Activated CD8-positive, alpha-beta T cell treated with anti-CD3 and anti-CD28 coated beads for 36 hours (primary cell): Measurements from ENCODE around the gene ILF3. TPM values are rescaled to one million over a fixed set of nuclear protein-coding genes. Genes with fewer than 3 reads are reported as not detected.
A peak's percentile ranks its signal among the peaks of the same experiment; 100 is the strongest.

Experiments
- ATAC-seq: fragments of 200-7000 bp; cut with Tn5 transposase; one replicate; pipeline ENCODE4 v1.10.0; 2021; ENCODE audit warnings: mild to moderate bottlenecking, moderate library complexity
- CTCF ChIA-PET: fragments of 350-600 bp; sonication (Branson Sonifier 250); formaldehyde crosslinking; loops from one replicate; lab custom pipeline; 2021; ENCODE audit warnings: antibody characterized with exemption; lab: Charles Lee
- POLR2A ChIA-PET: fragments of 350-600 bp; sonication (Branson Sonifier 250); formaldehyde crosslinking; loops from one replicate; lab custom pipeline; 2021; ENCODE audit warnings: antibody characterized with exemption; lab: Charles Lee
- DNase-seq: peaks from one replicate; pipeline ENCODE4 v3.0.0-alpha.2; 2020
- H3K27ac Mint-ChIP-seq: one replicate; pipeline ENCODE4 v1.8.0; 2021; ENCODE audit warnings: mild to moderate bottlenecking, mixed read lengths
- H3K27me3 Mint-ChIP-seq: one replicate; pipeline ENCODE4 v1.8.0; 2021; ENCODE audit warnings: mixed read lengths
- H3K36me3 Mint-ChIP-seq: one replicate; pipeline ENCODE4 v1.8.0; 2021; ENCODE audit warnings: low read depth, mixed read lengths
- H3K4me1 Mint-ChIP-seq: one replicate; pipeline ENCODE4 v1.8.0; 2021; ENCODE audit warnings: low read depth, mixed read lengths
- H3K4me3 Mint-ChIP-seq: one replicate; pipeline ENCODE4 v1.8.0; 2021; ENCODE audit warnings: mild to moderate bottlenecking, moderate library complexity, mixed read lengths
- H3K9me3 Mint-ChIP-seq: one replicate; pipeline ENCODE4 v1.8.0; 2021; ENCODE audit warnings: mixed read lengths
- intact Hi-C: fragments of 100-400 bp; cut with micrococcal nuclease; formaldehyde crosslinking; loops from one replicate; pipeline ENCODE4 v1.10.0; 2022
- total RNA-seq, 2 experiments: library from RNA; stranded (reverse); gene quantifications; one replicate each; pipeline ENCODE4 v1.2.3, GENCODE V29; 2021
- TF ChIP-seq, protein P1 (sequence below): fragments of 200-600 bp; IDR thresholded peaks from one replicate; pipeline ENCODE4 v1.8.0; 2022; ENCODE audit warnings: antibody characterized with exemption, mild to moderate bottlenecking

The ILF3 gene
- total RNA-seq: 100 to 1,000 TPM; 435 to 450 TPM

DNA sequence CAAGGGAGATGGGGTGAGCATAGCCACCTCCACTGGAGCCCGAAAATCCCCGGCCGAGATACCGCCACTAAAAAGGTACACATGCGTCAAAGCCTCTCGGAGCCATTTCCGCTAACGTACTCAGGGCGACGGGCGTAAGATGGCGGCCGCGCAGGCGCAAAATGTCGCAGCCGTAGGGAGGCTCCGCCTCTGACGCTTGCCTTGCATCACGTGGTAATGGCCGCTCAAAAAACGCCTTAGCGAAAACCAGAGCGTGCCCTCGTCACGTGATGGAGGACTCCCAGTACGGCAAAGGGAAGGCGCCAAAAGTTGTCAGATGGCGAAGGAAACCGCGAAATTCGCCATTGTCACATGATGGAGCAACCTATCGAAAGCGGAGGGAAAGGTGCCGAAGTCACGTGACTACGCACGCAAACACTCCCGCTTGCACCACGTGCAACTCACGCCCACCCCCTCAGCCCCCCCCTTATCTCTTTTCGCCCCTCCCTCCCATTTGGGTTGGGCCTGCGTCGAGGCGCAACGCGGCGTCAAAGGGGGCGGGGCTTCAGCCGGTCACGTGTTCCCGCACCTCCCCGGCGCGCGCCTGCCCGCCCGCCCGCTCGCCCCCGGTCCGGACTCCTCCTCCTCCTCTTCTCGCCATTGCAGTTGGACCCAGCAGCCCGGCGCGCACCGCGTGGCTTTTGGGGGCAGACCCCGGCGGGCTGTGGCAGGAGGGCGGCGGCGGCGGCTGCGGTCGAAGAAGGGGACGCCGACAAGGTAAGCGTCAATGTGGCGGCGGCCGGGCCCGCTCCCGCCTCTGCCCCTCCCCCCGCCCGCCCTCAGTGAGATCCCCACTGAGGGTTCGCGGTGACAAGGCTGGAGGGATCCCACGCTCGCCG, at the start of gene ILF3:
TSS of gene ILF3 (plus strand) at position 615 of the 878 bp plus-strand sequence. CDS start 16,260 bp downstream, outside the sequence.
- POLR2A ChIA-PET: interaction anchor here (1.0 to 2.2 kb wide), 11 partner anchors 8 to 118 kb away, joined by 3 to 10 read pairs (median 6); no protein-coding TSS in a partner anchor
- TF ChIP-seq, protein P1, sequence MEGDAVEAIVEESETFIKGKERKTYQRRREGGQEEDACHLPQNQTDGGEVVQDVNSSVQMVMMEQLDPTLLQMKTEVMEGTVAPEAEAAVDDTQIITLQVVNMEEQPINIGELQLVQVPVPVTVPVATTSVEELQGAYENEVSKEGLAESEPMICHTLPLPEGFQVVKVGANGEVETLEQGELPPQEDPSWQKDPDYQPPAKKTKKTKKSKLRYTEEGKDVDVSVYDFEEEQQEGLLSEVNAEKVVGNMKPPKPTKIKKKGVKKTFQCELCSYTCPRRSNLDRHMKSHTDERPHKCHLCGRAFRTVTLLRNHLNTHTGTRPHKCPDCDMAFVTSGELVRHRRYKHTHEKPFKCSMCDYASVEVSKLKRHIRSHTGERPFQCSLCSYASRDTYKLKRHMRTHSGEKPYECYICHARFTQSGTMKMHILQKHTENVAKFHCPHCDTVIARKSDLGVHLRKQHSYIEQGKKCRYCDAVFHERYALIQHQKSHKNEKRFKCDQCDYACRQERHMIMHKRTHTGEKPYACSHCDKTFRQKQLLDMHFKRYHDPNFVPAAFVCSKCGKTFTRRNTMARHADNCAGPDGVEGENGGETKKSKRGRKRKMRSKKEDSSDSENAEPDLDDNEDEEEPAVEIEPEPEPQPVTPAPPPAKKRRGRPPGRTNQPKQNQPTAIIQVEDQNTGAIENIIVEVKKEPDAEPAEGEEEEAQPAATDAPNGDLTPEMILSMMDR: no peak
- peaks cover 29% of the 10 kb centered on the region for H3K4me1 Mint-ChIP-seq
- CTCF ChIA-PET: interaction anchor here (2.0 to 14.8 kb wide), 3 partner anchors 10 to 72 kb away, joined by 6 to 409 read pairs (median 13); no protein-coding TSS in a partner anchor
- intact Hi-C loops: loop anchor here (5.0 kb wide), 1 partner anchor 43 kb away; no protein-coding TSS in a partner anchor
- DNase-seq: peak; percentile 100
- H3K9me3 Mint-ChIP-seq: no peaks in the 10 kb centered on the region
- peak within 1 kb of the TSS; percentile 87 for H3K4me3 Mint-ChIP-seq
- H3K27me3 Mint-ChIP-seq: peaks cover 1% of the 10 kb centered on the region
- peak within 1 kb of the TSS; percentile 98 for H3K27ac Mint-ChIP-seq
- peaks cover 49% of the 10 kb centered on the region for H3K36me3 Mint-ChIP-seq
- ATAC-seq: peak; percentile 84

DNA sequence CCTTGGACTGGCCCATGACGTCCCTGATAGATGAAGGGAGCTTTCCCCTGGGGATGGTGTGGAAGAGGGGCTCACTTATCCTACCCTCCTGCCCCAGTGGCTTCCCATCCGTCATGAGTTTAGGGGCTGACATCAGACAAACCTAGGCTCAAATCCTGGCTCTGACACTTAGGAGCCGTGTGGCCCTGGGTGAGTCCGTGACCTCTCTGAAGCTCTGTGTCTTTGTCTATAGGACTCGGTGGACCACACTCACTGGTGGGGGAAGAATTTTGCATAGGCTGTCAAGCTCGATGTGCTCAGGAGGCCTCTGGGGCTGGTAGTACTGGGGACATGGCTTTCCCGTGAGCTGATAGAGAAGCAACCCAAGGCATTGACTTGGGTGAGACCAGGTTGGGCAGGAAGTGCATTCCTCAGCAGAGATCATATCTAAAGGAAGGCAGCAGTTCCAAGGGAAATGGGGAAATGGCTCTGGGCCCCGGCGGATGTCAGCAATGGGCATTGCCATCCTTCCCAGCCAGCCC, 49.6 kb upstream of the ILF3 start:
- intact Hi-C loops: loop anchor here (5.0 kb wide), 1 partner anchor 38 kb away; no protein-coding TSS in a partner anchor
- POLR2A ChIA-PET: interaction anchor here (0.8 to 4.8 kb wide), 19 partner anchors 10 to 234 kb away, joined by 3 to 25 read pairs (median 4); partner anchors contain the start of genes CDKN2D and SLC44A2
- no peaks in the 10 kb centered on the region for H3K27me3 Mint-ChIP-seq
- TF ChIP-seq, protein P1: no peak
- ATAC-seq: no peak
- peaks cover 14% of the 10 kb centered on the region for H3K36me3 Mint-ChIP-seq
- CTCF ChIA-PET: interaction anchor here (1.2 to 3.8 kb wide), 5 partner anchors 16 to 41 kb away, joined by 3 to 29 read pairs (median 4); no protein-coding TSS in a partner anchor
- peak; percentile 26 for DNase-seq
- H3K4me1 Mint-ChIP-seq: peaks cover 23% of the 10 kb centered on the region
- H3K27ac Mint-ChIP-seq: peak overlapping the region; percentile 96
- H3K9me3 Mint-ChIP-seq: no peaks in the 10 kb centered on the region
- H3K4me3 Mint-ChIP-seq: peak overlapping the region; percentile 96

DNA sequence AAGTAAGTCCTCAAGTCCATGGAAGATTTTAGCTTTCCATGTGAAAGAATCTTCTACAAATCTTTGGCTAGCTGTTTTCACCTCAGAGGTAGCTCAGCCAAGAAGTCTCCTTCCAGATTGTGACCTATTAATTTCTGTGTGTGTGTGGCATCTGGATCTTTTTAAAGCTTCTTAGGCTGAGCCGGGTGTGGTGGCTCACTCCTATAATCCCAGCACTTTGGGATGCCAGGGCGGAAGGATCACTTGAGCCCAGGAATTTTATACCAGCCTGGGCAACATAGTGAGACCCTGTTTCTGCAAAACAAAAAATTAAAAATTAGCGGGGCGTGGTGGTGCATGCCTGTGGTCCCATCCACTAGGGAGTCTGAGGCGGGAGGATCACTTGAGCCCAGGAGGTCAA, 42.2 kb upstream of the ILF3 start:
- intact Hi-C loops: no loop called here
- H3K4me1 Mint-ChIP-seq: peaks cover 30% of the 10 kb centered on the region
- no peak overlapping the region for H3K27ac Mint-ChIP-seq
- no peak overlapping the region for H3K4me3 Mint-ChIP-seq
- H3K27me3 Mint-ChIP-seq: no peaks in the 10 kb centered on the region
- CTCF ChIA-PET: interaction anchor here (1.3 to 6.0 kb wide), 3 partner anchors 31 to 88 kb away, joined by 3 to 35 read pairs (median 12); no protein-coding TSS in a partner anchor
- DNase-seq (no peak), ATAC-seq (no peak)
- peaks cover 21% of the 10 kb centered on the region for H3K36me3 Mint-ChIP-seq
- TF ChIP-seq, protein P1: no peak
- no peaks in the 10 kb centered on the region for H3K9me3 Mint-ChIP-seq
- POLR2A ChIA-PET: interaction anchor here (1.1 to 2.4 kb wide), 5 partner anchors 10 to 47 kb away, joined by 3 to 13 read pairs (median 4); partner anchors contain the start of gene SLC44A2

DNA sequence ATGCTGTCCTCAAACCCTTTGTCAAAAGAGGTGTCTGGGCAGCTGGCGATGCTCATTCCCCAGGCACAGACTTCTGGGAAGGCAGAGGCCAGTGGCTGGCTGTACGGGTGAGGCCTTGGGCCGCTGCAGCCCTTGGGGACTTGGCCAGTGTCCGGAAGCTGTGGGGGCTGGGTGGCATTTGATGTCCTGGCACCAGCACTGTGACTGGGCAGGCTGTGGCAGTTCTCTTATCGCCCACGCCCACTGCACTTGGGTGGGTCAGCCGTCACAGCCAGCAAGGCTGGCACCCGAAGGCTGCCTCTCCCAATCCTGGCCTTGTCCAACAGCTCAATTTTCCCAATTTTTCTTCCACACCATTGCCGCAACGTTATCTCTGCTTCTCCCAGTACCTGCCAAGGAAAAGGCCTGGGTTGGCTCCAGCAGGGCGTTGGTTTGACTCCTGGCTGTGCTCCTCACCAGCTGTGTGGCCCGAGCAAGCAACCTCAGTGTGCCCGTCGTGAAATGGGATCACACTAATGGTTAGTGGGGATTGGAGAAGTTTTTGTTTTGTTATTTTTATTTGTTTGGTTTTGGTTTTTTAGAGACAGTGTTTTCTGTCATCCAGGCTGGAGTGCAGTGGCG, 41.5 kb upstream of the ILF3 start:
- ATAC-seq (no peak), DNase-seq (no peak)
- Mint-ChIP-seq H3K9me3 (no peaks in the 10 kb centered on the region), H3K27me3 (no peaks in the 10 kb centered on the region), H3K4me1 (peaks cover 28% of the 10 kb centered on the region), H3K36me3 (peaks cover 18% of the 10 kb centered on the region), H3K4me3 (no peak overlapping the region), H3K27ac (peak overlapping the region; percentile 5)
- ChIA-PET POLR2A (interaction anchor here (1.6 to 2.4 kb wide), 4 partner anchors 10 to 46 kb away, joined by 4 to 13 read pairs (median 5); no protein-coding TSS in a partner anchor), CTCF (interaction anchor here (1.9 to 6.0 kb wide), 3 partner anchors 31 to 32 kb away, joined by 8 to 35 read pairs (median 10); no protein-coding TSS in a partner anchor)
- intact Hi-C loops: no loop called here
- TF ChIP-seq, protein P1: no peak
